HUES64 (cell line): ENCODE measurements around the gene RASA3.
"Not testable (repeated sequence)": the region's sequence is repeated elsewhere in the genome, so short reads cannot be mapped to it uniquely, and the experiment has no call there.

Experiments
- H3K27ac ChIP-seq: 2 replicates; pipeline ENCODE4 v1.7.0; 2013; ENCODE audit warnings: low read depth, low read length, inconsistent platforms
- H3K27me3 ChIP-seq: 2 replicates; pipeline ENCODE4 v1.6.1; 2013; ENCODE audit warnings: mild to moderate bottlenecking, low read length; ENCODE audit not compliant: insufficient read depth
- H3K36me3 ChIP-seq: 2 replicates; pipeline ENCODE4 v1.6.1; 2013; ENCODE audit warnings: mild to moderate bottlenecking, low read length; ENCODE audit not compliant: insufficient read depth
- H3K4me1 ChIP-seq: 2 replicates; pipeline ENCODE4 v1.6.1; 2013; ENCODE audit warnings: mild to moderate bottlenecking, low read length, moderate library complexity; ENCODE audit not compliant: insufficient read depth
- H3K4me3 ChIP-seq: 2 replicates; pipeline ENCODE4 v1.5.1; 2013; ENCODE audit warnings: mild to moderate bottlenecking, low read length, moderate library complexity
- H3K9ac ChIP-seq: 2 replicates; pipeline ENCODE4 v1.6.1; 2013; ENCODE audit warnings: mild to moderate bottlenecking, low read depth, low read length
- H3K9me3 ChIP-seq: 2 replicates; pipeline ENCODE4 v1.6.1; 2013; ENCODE audit warnings: low read depth, low read length; ENCODE audit not compliant: insufficient read depth
- WGBS: fragments of 150-250, 120-280 bp; methylation state at CpG from one replicate; pipeline ENCODE4 v1.1.7; 2013; ENCODE audit warnings: missing lambda C conversion rate; 5-methylcytosine and 5-hydroxymethylcytosine counted together

RASA3 gene

GRCh38 chr13:114116734-114117133 lies 15.7 kb downstream of the RASA3 start:
- no peaks in the 10 kb centered on the region for H3K27me3 ChIP-seq
- H3K36me3 ChIP-seq = no peaks in the 10 kb centered on the region
- no peak overlapping the region for H3K4me3 ChIP-seq
- H3K27ac ChIP-seq = no peak overlapping the region
- H3K9me3 ChIP-seq = no peaks in the 10 kb centered on the region
- peaks cover 28% of the 10 kb centered on the region for H3K4me1 ChIP-seq
- 94% methylated on average over 17 of the region's 17 CpGs for WGBS
- no peak overlapping the region for H3K9ac ChIP-seq

DNA sequence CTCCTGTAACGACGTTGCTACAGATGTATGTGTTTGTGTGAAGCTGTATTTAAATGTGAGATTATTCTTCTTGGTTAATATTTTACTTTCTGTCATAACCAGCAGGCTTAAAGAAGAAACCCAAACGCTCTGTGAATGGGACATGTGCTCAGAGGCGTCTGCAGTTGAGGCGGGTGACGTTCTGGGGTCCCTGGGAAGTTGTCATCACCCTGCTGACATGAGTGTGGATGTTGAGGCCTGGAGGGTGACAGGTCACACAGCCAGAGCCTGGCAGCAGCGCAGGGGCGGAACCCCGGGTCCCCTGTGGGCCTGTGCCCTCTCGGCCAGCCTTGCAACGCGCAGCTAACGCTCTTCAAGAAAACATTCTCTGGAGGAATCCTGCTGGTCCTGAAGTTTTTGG lies 16.6 kb downstream of the RASA3 start:
- 93% methylated on average over 13 of the region's 13 CpGs for WGBS
- H3K27ac ChIP-seq = no peak overlapping the region

GRCh38 chr13:114115191-114115671 lies 17.2 kb downstream of the RASA3 start:
- Histone ChIP-seq H3K9ac (no peak overlapping the region), H3K4me1 (peaks cover 29% of the 10 kb centered on the region), H3K27me3 (no peaks in the 10 kb centered on the region), H3K36me3 (no peaks in the 10 kb centered on the region), H3K4me3 (no peak overlapping the region), H3K9me3 (no peaks in the 10 kb centered on the region), H3K27ac (no peak overlapping the region)
- WGBS = 88% methylated on average over 25 of the region's 25 CpGs

More for the DNA sequence above, 16.6 kb downstream of the RASA3 start:
- no peaks in the 10 kb centered on the region for H3K9me3 ChIP-seq
- H3K27me3 ChIP-seq = no peaks in the 10 kb centered on the region
- H3K9ac ChIP-seq = no peak overlapping the region
- H3K4me3 ChIP-seq = no peak overlapping the region
- H3K36me3 ChIP-seq = no peaks in the 10 kb centered on the region
- peaks cover 28% of the 10 kb centered on the region for H3K4me1 ChIP-seq

- not testable (repeated sequence) for H3K27me3 ChIP-seq, H3K9ac ChIP-seq, H3K9me3 ChIP-seq, H3K27ac ChIP-seq, H3K36me3 ChIP-seq, H3K4me3 ChIP-seq
- 83% methylated on average over 12 of the region's 12 CpGs for WGBS
- peaks cover 33% of the 10 kb centered on the region for H3K4me1 ChIP-seq
Observed at GRCh38 chr13:114114666-114115065, 17.8 kb downstream of the RASA3 start.

GRCh38 chr13:114114006-114114640 lies 18.3 kb downstream of the RASA3 start:
- H3K9me3 ChIP-seq = no peaks in the 10 kb centered on the region
- H3K4me3 ChIP-seq = no peak overlapping the region
- no peaks in the 10 kb centered on the region for H3K27me3 ChIP-seq
- H3K36me3 ChIP-seq = no peaks in the 10 kb centered on the region
- H3K9ac ChIP-seq = no peak overlapping the region
- peaks cover 38% of the 10 kb centered on the region for H3K4me1 ChIP-seq
- H3K27ac ChIP-seq = no peak overlapping the region
- 95% methylated on average over 18 of the region's 18 CpGs for WGBS

DNA sequence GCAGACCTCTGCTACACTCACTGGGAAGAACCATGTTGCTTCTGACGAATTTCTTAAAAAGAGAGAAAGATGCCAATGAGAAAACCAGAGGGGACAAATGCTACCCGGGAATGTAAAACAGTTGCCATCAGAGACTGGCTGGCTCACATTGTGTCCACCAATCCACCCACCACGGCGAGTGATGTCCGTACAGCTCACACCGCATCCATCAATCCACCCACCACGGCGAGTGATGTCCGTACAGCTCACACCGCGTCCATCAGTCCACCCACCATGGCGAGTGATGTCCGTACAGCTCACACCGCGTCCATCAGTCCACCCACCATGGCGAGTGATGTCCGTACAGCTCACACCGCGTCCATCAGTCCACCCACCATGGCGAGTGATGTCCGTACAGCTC lies 19.0 kb downstream of the RASA3 start:
- H3K36me3 ChIP-seq, H3K9me3 ChIP-seq, H3K27me3 ChIP-seq, H3K4me3 ChIP-seq, H3K9ac ChIP-seq: not testable (repeated sequence)
- WGBS = 94% methylated on average over 9 of the region's 21 CpGs
- Histone ChIP-seq H3K27ac (0 out of 2 replicates have a peak overlapping the region, but pooled peaks have one; percentile 5), H3K4me1 (peaks cover 34% of the 10 kb centered on the region)

- 41% methylated on average over 12 of the region's 12 CpGs for WGBS
- Histone ChIP-seq H3K9me3 (no peaks in the 10 kb centered on the region), H3K4me1 (peaks cover 29% of the 10 kb centered on the region), H3K27me3 (no peaks in the 10 kb centered on the region), H3K9ac (0 out of 2 replicates have a peak overlapping the region, but pooled peaks have one; percentile 33), H3K4me3 (no peak overlapping the region), H3K36me3 (no peaks in the 10 kb centered on the region), H3K27ac (peak overlapping the region; percentile 66)
Observed at GRCh38 chr13:114112826-114113322, 19.5 kb downstream of the RASA3 start.

GRCh38 chr13:114112231-114112825 lies 20.1 kb downstream of the RASA3 start:
- H3K4me3 ChIP-seq = no peak overlapping the region
- peak overlapping the region; percentile 66 for H3K27ac ChIP-seq
- no peaks in the 10 kb centered on the region for H3K27me3 ChIP-seq

GRCh38 chr13:114111577-114111976 lies 20.8 kb downstream of the RASA3 start:
- H3K4me1 ChIP-seq = peaks cover 28% of the 10 kb centered on the region
- 72% methylated on average over 11 of the region's 11 CpGs for WGBS
- H3K4me3 ChIP-seq = no peak overlapping the region
- H3K27ac ChIP-seq = peak overlapping the region; percentile 66; the same call in 1 of the 2 replicates
- no peaks in the 10 kb centered on the region for H3K9me3 ChIP-seq
- no peaks in the 10 kb centered on the region for H3K27me3 ChIP-seq
- peak overlapping the region; percentile 5; the same call in 1 of the 2 replicates for H3K9ac ChIP-seq
- no peaks in the 10 kb centered on the region for H3K36me3 ChIP-seq

More at GRCh38 chr13:114112231-114112825, 20.1 kb downstream of the RASA3 start:
- Histone ChIP-seq H3K9me3 (no peaks in the 10 kb centered on the region), H3K36me3 (no peaks in the 10 kb centered on the region), H3K4me1 (peaks cover 28% of the 10 kb centered on the region), H3K9ac (peak overlapping the region; percentile 33; the same call in 1 of the 2 replicates)
- 14% methylated on average over 25 of the region's 25 CpGs for WGBS

- H3K36me3 ChIP-seq, H3K4me3 ChIP-seq, H3K27me3 ChIP-seq, H3K9ac ChIP-seq, H3K9me3 ChIP-seq, H3K27ac ChIP-seq: not testable (repeated sequence)
- 62% methylated on average over 18 of the region's 18 CpGs for WGBS
- peaks cover 28% of the 10 kb centered on the region for H3K4me1 ChIP-seq
Observed at GRCh38 chr13:114110830-114111189, 21.6 kb downstream of the RASA3 start.

DNA sequence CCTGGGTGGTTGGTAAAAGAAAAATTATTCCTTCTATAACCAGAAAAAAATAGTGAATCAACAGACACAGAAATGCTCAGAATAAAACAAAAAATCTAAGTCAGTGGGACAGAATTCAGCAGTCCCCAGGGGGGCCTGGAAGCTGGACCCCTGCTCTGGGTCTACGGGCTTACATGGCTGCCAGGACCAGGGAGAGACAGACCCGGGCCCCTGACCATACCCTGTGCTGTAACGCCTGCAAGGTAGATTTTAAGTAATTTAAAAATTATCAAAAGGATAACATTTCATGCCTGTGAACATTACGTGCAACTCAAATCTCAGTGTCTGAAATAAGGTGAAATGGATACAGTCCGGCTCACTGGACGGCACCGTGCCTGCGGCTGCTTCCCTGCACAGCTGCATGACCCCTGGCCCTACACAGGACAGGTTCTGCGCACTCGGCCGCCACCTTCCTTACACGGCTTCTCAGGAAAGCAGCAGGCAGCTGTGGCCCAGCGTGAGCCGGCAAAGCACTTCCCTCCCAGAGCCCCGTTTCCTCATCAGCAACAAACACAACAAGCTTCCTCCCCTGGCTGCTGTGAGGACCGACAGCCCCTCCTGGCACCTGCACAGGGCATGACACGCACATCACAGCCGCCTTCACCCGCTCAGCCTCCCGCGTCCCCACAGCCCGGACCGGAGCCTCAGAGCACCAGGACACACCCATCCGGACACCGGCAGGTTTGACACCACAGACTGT lies 22.2 kb downstream of the RASA3 start:
- no peaks in the 10 kb centered on the region for H3K27me3 ChIP-seq
- WGBS = 56% methylated on average over 25 of the region's 25 CpGs
- H3K4me3 ChIP-seq = no peak overlapping the region
- H3K36me3 ChIP-seq = no peaks in the 10 kb centered on the region
- no peak overlapping the region for H3K9ac ChIP-seq
- H3K27ac ChIP-seq = no peak overlapping the region
- H3K4me1 ChIP-seq = peaks cover 28% of the 10 kb centered on the region
- no peaks in the 10 kb centered on the region for H3K9me3 ChIP-seq
